GM23248 (cell line): ENCODE data around the gene RAB3B. TPM values are rescaled to one million over a fixed set of nuclear protein-coding genes. Genes with fewer than 3 reads are reported as not detected.
"Not testable (repeated sequence)": the region's sequence is repeated elsewhere in the genome, so short reads cannot be mapped to it uniquely, and the experiment has no call there.

Experiments
- DNase-seq: peaks from one replicate; pipeline ENCODE4 v3.0.0-alpha.2; 2015
- H2AFZ ChIP-seq: fragments of 200-600 bp; sonication (generic); 2 replicates; pipeline ENCODE4 v1.6.1; 2016; ENCODE audit warnings: antibody characterized with exemption
- H3F3A ChIP-seq: fragments of 200-600 bp; sonication (generic); 2 replicates; pipeline ENCODE4 v1.6.1; 2016; ENCODE audit warnings: mild to moderate bottlenecking, antibody characterized with exemption, mixed run types; ENCODE audit not compliant: insufficient read depth
- H3K27ac ChIP-seq: fragments of 200-600 bp; sonication (generic); 2 replicates; pipeline ENCODE4 v1.5.1; 2016; ENCODE audit warnings: mild to moderate bottlenecking
- H3K27me3 ChIP-seq: fragments of 200-600 bp; sonication (generic); replicated peaks from 2 replicates; pipeline ENCODE4 v1.6.1; 2016; ENCODE audit warnings: mild to moderate bottlenecking; ENCODE audit not compliant: insufficient read depth
- H3K36me3 ChIP-seq: fragments of 200-600 bp; sonication (generic); 2 replicates; pipeline ENCODE4 v1.6.1; 2016; ENCODE audit warnings: low read depth, mild to moderate bottlenecking
- H3K4me1 ChIP-seq: fragments of 200-600 bp; sonication (generic); 2 replicates; pipeline ENCODE4 v1.6.1; 2016; ENCODE audit warnings: mild to moderate bottlenecking; ENCODE audit not compliant: insufficient read depth
- H3K4me2 ChIP-seq: fragments of 200-600 bp; sonication (generic); one replicate; pipeline ENCODE4 v1.6.1; 2016; ENCODE audit warnings: mild to moderate bottlenecking; ENCODE audit not compliant: unreplicated experiment
- H3K4me3 ChIP-seq: fragments of 200-600 bp; sonication (generic); 2 replicates; pipeline ENCODE4 v1.5.1; 2016; ENCODE audit warnings: mild to moderate bottlenecking
- H3K79me2 ChIP-seq: fragments of 200-600 bp; sonication (generic); 2 replicates; pipeline ENCODE4 v1.6.1; 2016; ENCODE audit warnings: mild to moderate bottlenecking; ENCODE audit not compliant: insufficient read depth
- H3K9ac ChIP-seq: fragments of 200-600 bp; sonication (generic); 2 replicates; pipeline ENCODE4 v1.6.1; 2016; ENCODE audit warnings: mild to moderate bottlenecking
- H3K9me2 ChIP-seq: fragments of 200-600 bp; sonication (generic); 2 replicates; pipeline ENCODE4 v1.6.1; 2016; ENCODE audit warnings: mixed run types, mild to moderate bottlenecking, moderate library complexity; ENCODE audit not compliant: insufficient read depth
- H3K9me3 ChIP-seq: fragments of 200-600 bp; sonication (generic); one replicate; pipeline ENCODE4 v1.6.1; 2017; ENCODE audit warnings: low read depth
- H4K20me1 ChIP-seq: fragments of 200-600 bp; sonication (generic); 2 replicates; pipeline ENCODE4 v1.6.0; 2016; ENCODE audit not compliant: insufficient read depth
- EZH2 ChIP-seq: fragments of 200-600 bp; sonication (generic); IDR thresholded peaks from 2 replicates; pipeline ENCODE4 v1.6.1; 2018; ENCODE audit warnings: antibody characterized with exemption, mild to moderate bottlenecking; ENCODE audit not compliant: insufficient read depth, poor library complexity, severe bottlenecking
- EZH2phosphoT487 ChIP-seq: fragments of 200-600 bp; sonication (generic); IDR thresholded peaks from 2 replicates; pipeline ENCODE4 v1.6.1; 2018; ENCODE audit warnings: antibody characterized with exemption, moderate library complexity, mild to moderate bottlenecking, low read depth; ENCODE audit not compliant: insufficient read depth
- WGBS, 2 experiments: methylation state at CpG; one replicate each; pipeline ENCODE4 v1.1.6; 2015 to 2017; ENCODE audit warnings: low lambda C conversion rate in 2 of 2, low coverage in 1 of 2; ENCODE audit errors: missing lambda C conversion rate in 2 of 2; 5-methylcytosine and 5-hydroxymethylcytosine counted together
- in situ Hi-C: fragments of 300-500 bp; cut with MboI; formaldehyde crosslinking; loops from 2 replicates; pipeline ENCODE4 v1.15.0; 2020
- polyA plus RNA-seq: library from polyadenylated mRNA; unstranded; fragments of >200 nt; fragmentation: Nextera tagmentation; extraction: Ambion mirVana; gene quantifications from 2 replicates; pipeline ENCODE4 v1.2.1, GENCODE V29; 2016
- total RNA-seq: library from RNA; depleted of rRNA; stranded (reverse); fragments of >200 nt; shearing (Covaris generic); gene quantifications from 2 replicates; pipeline ENCODE4 v1.2.3, GENCODE V29; 2014

The RAB3B gene
- total and polyA plus RNA-seq, 2 experiments from 2014 or later, result 54.9 to 65.3 TPM

DNA sequence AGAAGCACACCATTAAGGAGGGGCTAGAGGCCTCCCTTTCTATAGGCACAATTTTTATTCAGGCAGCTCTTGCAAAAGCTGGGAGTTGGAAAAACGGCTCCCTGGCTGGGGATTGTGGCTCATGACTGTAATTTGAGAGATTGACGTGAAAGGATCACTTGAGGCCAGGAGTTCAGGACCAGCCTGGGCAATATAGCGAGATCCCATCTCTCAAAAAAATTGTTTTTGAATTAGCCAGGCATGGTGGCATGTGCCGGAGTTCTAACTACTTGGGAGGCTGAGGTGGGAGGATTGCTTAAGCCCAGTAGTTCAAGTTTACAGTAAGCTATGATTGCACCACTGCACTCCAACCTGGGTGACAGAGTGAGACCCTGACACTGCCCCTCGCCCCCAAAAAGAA lies 88.0 kb downstream of the RAB3B start:
- no peak for TF ChIP-seq EZH2phosphoT487
- TF ChIP-seq EZH2, result no peak
- Histone ChIP-seq H3K27ac (no peak overlapping the region), H3K9ac (no peak overlapping the region), H3K9me3 (no peaks in the 10 kb centered on the region), H4K20me1 (no peaks in the 10 kb centered on the region), H3F3A (peaks cover 37% of the 10 kb centered on the region), H3K4me1 (peaks cover 38% of the 10 kb centered on the region), H3K4me3 (no peak overlapping the region), H3K79me2 (no peaks in the 10 kb centered on the region), H3K27me3 (no peaks in the 10 kb centered on the region), H3K4me2 (no peak overlapping the region), H3K9me2 (no peaks in the 10 kb centered on the region), H3K36me3 (no peaks in the 10 kb centered on the region), H2AFZ (no peak overlapping the region)
- WGBS, 2 experiments, result 84% methylated on average over 5 of the region's 5 CpGs
- no peak for DNase-seq
- in situ Hi-C loops, result no loop called here

DNA sequence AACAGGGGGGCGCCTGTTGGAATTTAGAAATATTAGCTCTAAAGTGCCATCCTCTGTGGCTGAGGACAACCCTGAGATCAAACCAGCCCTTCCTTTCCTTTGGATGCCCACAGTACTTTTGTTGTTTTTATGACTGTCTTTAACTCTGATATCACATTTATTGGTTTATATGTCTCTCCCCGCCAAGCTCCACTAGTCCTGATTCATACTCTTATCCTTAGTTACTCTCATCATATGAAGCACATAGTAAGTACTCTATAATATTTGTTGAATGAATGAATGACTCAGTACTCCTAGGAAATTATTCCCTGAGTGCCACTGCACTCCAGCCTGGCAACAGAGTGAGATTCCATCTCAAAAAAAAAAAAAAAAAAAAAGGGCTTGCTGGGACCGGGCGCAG lies 89.3 kb downstream of the RAB3B start:
- Histone ChIP-seq H4K20me1 (no peaks in the 10 kb centered on the region), H3K79me2 (no peaks in the 10 kb centered on the region), H3K27me3 (no peaks in the 10 kb centered on the region), H3K9ac (no peak overlapping the region), H3K4me3 (no peak overlapping the region), H3K9me3 (no peaks in the 10 kb centered on the region), H3K36me3 (no peaks in the 10 kb centered on the region), H3F3A (peaks cover 35% of the 10 kb centered on the region), H3K9me2 (no peaks in the 10 kb centered on the region), H3K4me2 (no peak overlapping the region), H2AFZ (no peak overlapping the region), H3K27ac (no peak overlapping the region), H3K4me1 (peaks cover 42% of the 10 kb centered on the region)
- in situ Hi-C loops, result no loop called here
- 95 to 96% methylated on average over 4 of the region's 4 CpGs for WGBS, 2 experiments
- TF ChIP-seq EZH2phosphoT487 (no peak), EZH2 (no peak)
- DNase-seq, result peak; percentile 18

DNA sequence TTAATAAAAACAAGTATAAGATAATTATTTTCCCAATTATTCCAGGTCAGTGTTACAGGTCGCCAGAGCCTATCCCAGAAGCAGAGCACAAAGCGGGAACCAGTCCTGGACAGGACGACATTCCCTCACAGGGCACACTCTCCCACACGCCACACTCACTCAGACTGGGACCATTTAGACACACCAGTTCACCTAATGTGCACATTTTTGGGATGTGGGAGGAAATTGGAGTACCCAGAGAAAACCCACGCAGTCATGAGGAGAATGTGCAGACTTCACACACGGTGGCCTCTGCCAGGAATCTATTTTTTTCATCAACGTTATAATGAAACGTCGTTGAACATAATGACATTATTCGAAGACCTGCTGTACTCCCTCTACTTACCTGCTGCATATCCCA lies 91.5 kb downstream of the RAB3B start:
- H3F3A ChIP-seq, result peaks cover 32% of the 10 kb centered on the region
- 83% methylated on average over 10 of the region's 10 CpGs for WGBS, 2 experiments
- H3K9ac ChIP-seq, result no peak overlapping the region
- H4K20me1 ChIP-seq, result no peaks in the 10 kb centered on the region
- no peaks in the 10 kb centered on the region for H3K36me3 ChIP-seq
- no peak for DNase-seq
- in situ Hi-C loops, result no loop called here
- no peaks in the 10 kb centered on the region for H3K27me3 ChIP-seq
- H3K79me2 ChIP-seq, result no peaks in the 10 kb centered on the region
- no peak overlapping the region for H3K4me3 ChIP-seq
- H3K27ac ChIP-seq, result peak overlapping the region; percentile 94
- H2AFZ ChIP-seq, result peak overlapping the region; percentile 37
- no peaks in the 10 kb centered on the region for H3K9me2 ChIP-seq
- peaks cover 38% of the 10 kb centered on the region for H3K4me1 ChIP-seq
- H3K4me2 ChIP-seq, result peak overlapping the region; percentile 85
- TF ChIP-seq EZH2 (no peak), EZH2phosphoT487 (no peak)
- no peaks in the 10 kb centered on the region for H3K9me3 ChIP-seq

DNA sequence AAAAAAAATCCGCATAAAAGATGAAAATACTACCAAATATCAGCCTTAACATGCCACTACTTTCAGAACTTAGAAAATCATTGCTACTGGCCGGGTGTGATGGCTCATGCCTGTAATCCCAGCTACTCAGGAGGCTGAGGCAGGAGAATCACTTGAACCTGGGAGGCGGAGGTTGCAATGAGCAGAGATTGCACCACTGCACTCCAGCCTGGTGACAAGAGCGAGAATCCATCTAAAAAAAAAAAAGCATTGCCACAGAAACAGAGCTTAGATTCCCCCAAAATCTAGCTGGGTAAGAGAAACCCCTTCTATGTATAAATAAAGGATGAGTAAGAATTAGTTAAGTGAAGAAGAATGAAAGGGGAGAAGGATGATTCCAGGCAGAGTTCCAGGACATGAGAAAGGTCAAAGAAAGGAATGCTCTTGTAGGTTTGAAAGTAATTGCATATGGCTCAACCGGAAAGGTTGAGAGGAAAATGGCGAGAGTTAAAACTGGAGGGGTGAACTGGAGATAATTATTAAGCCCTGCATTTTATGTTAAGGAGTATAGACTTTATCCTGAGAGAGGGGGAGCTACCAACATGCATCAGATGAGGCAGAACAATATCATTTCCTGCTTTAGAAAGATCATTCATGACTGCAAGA lies 92.3 kb downstream of the RAB3B start:
- Histone ChIP-seq H3K36me3 (no peaks in the 10 kb centered on the region), H3K9ac (peak overlapping the region; percentile 72), H3K27me3 (no peaks in the 10 kb centered on the region), H3K4me1 (peaks cover 38% of the 10 kb centered on the region), H3K9me3 (no peaks in the 10 kb centered on the region), H2AFZ (peak overlapping the region; percentile 37), H3K79me2 (no peaks in the 10 kb centered on the region), H3F3A (peaks cover 32% of the 10 kb centered on the region), H3K4me2 (peak overlapping the region; percentile 85), H3K9me2 (no peaks in the 10 kb centered on the region), H4K20me1 (no peaks in the 10 kb centered on the region), H3K27ac (peak overlapping the region; percentile 94), H3K4me3 (peak overlapping the region; percentile 55)
- TF ChIP-seq EZH2 (no peak), EZH2phosphoT487 (no peak)
- peak; percentile 88 for DNase-seq
- in situ Hi-C loops, result no loop called here
- 0 to 1% methylated on average over 6 of the region's 6 CpGs for WGBS, 2 experiments

DNA sequence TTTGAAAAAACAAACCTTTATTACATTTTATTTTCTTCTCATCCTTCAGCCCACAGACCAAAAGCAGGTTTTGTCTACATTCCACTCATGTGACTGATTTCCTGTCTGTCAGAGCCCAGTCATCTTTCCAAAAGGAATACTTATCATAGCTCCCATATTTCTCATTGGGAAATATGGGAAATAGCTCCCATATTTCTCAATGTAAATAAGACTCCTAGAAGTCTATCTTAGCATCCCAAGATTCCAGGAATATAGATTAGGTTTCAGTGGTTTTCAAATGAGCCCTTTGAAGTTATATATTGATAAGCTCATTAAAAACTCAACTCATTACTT lies 92.8 kb downstream of the RAB3B start:
- peak overlapping the region; percentile 72 for H3K9ac ChIP-seq
- no peaks in the 10 kb centered on the region for H4K20me1 ChIP-seq
- peak overlapping the region; percentile 85 for H3K4me2 ChIP-seq
- no peaks in the 10 kb centered on the region for H3K27me3 ChIP-seq
- TF ChIP-seq EZH2, result no peak
- TF ChIP-seq EZH2phosphoT487, result no peak
- H3K4me3 ChIP-seq, result peak overlapping the region; percentile 55
- no peaks in the 10 kb centered on the region for H3K9me2 ChIP-seq
- peaks cover 38% of the 10 kb centered on the region for H3K4me1 ChIP-seq
- DNase-seq, result peak; percentile 93
- peaks cover 32% of the 10 kb centered on the region for H3F3A ChIP-seq
- H3K9me3 ChIP-seq, result no peaks in the 10 kb centered on the region
- no peaks in the 10 kb centered on the region for H3K79me2 ChIP-seq
- peak overlapping the region; percentile 94 for H3K27ac ChIP-seq
- H3K36me3 ChIP-seq, result no peaks in the 10 kb centered on the region
- H2AFZ ChIP-seq, result no peak overlapping the region
- in situ Hi-C loops, result no loop called here

DNA sequence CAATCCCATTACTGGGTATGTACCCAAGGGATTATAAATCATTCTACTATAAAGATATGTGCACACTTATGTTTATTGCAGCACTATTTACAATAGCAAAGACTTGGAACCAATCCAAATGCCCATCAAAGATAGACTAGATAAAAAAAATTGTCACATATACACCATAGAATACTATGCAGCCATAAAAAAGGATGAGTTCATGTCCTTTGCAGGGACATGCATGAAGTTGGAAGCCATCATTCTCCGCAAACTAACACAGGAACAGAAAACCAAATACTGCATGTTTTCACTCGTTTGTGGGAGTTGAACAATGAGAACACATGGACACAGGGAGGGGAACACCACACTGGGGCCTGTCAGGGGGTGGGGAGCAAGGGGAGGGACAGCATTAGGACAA lies 95.8 kb downstream of the RAB3B start:
- Histone ChIP-seq H3F3A (peaks cover 32% of the 10 kb centered on the region), H3K4me1 (peaks cover 35% of the 10 kb centered on the region)
- in situ Hi-C loops, H3K4me3 ChIP-seq, H3K27ac ChIP-seq, H3K27me3 ChIP-seq, H3K79me2 ChIP-seq, DNase-seq, H3K9ac ChIP-seq, H3K36me3 ChIP-seq, H2AFZ ChIP-seq, H3K9me2 ChIP-seq, H3K4me2 ChIP-seq, H4K20me1 ChIP-seq, H3K9me3 ChIP-seq: not testable (repeated sequence)
- 60 to 64% methylated on average over 2 of the region's 2 CpGs for WGBS, 2 experiments
